HepG2 (cell line): ENCODE data around the gene SMPX. TPM values are rescaled to one million over a fixed set of nuclear protein-coding genes. Genes with fewer than 3 reads are reported as not detected.

ENCODE experiments used
- ATAC-seq: fragments of 200-7000 bp; cut with Tn5 transposase; 3 replicates; pipeline ENCODE4 v1.9.1; 2020; ENCODE audit warnings: mild to moderate bottlenecking, moderate library complexity
- BruUV-seq: library from RNA; stranded (reverse); fragments of 400-500 nt; replicated peaks from 2 replicates; lab custom pipeline; 2021; lab: Mats Ljungman, UMichigan
- CTCF ChIA-PET: fragments of 300-600 bp; formaldehyde crosslinking; extraction: SDS; loops from one replicate; lab custom pipeline; 2021; ENCODE audit warnings: low total read pairs, inconsistent platforms, low intra/inter-chr PET ratio; lab: Yijun Ruan, JAX
- POLR2A ChIA-PET: fragments of 350-600 bp; sonication (Branson Sonifier 250); formaldehyde crosslinking; loops from one replicate; lab custom pipeline; 2020; ENCODE audit warnings: antibody characterized with exemption, inconsistent platforms; lab: Yijun Ruan, JAX
- DNase-seq: peaks from one replicate; pipeline ENCODE4 v3.0.0-alpha.2; 2015; ENCODE audit warnings: low spot score
- FAIRE-seq: peaks from 3 replicates; lab custom pipeline; 2011; peaks lifted over from hg19 to GRCh38; lab: Jason Lieb, UNC
- H2AFZ ChIP-seq: one replicate; pipeline ENCODE4 v1.6.1; 2011; ENCODE audit warnings: low read length, inconsistent platforms
- H3K27ac ChIP-seq: fragments of 300-600 bp; 3 replicates; pipeline ENCODE4 v1.8.0; 2011; ENCODE audit warnings: mixed run types, mild to moderate bottlenecking, mixed read lengths, low read length, inconsistent platforms; ENCODE audit not compliant: insufficient read depth; ENCODE audit errors: extremely low read length
- H3K27me3 ChIP-seq, 2 experiments: fragments of 200-600 bp in 1 of 2; 2 replicates in 1 of 2; 3 replicates in 1 of 2; pipeline versions ENCODE4 v1.6.0 to v1.8.0; 2011; ENCODE audit warnings: low read length in 2 of 2, mild to moderate bottlenecking in 2 of 2, moderate library complexity in 2 of 2, inconsistent platforms in 1 of 2; ENCODE audit not compliant: insufficient read depth in 2 of 2, control insufficient read depth in 1 of 2
- H3K36me3 ChIP-seq, 2 experiments: fragments of 200-600 bp in 1 of 2; replicated peaks in 1 of 2; 2 replicates in 1 of 2; 3 replicates in 1 of 2; pipeline versions ENCODE4 v1.5.1 to v1.8.0; 2011; ENCODE audit warnings: low read length in 2 of 2, inconsistent platforms in 1 of 2; ENCODE audit not compliant: insufficient read depth in 2 of 2, control insufficient read depth in 1 of 2
- H3K4me1 ChIP-seq: 2 replicates; pipeline ENCODE4 v1.5.1; 2012; ENCODE audit warnings: low read length, inconsistent platforms; ENCODE audit not compliant: insufficient read depth
- H3K4me2 ChIP-seq: 2 replicates; pipeline ENCODE4 v1.6.0; 2011; ENCODE audit warnings: low read depth, low read length, inconsistent platforms
- H3K4me3 ChIP-seq, 3 experiments: fragments of 200-600 bp in 1 of 3; sonication (generic), shearing (Covaris generic) in 1 of 3; replicated peaks in 1 of 3; 2 replicates each; pipeline ENCODE4 v1.5.1; 2011 to 2016; ENCODE audit warnings: low read length in 3 of 3, inconsistent platforms in 2 of 3, low read depth in 2 of 3, mild to moderate bottlenecking in 2 of 3, control low read depth in 1 of 3, mixed read lengths in 1 of 3; ENCODE audit not compliant: insufficient read depth in 1 of 3
- H3K79me2 ChIP-seq: one replicate; pipeline ENCODE4 v1.6.1; 2011; ENCODE audit warnings: low read length, inconsistent platforms; ENCODE audit not compliant: insufficient read depth
- H3K9ac ChIP-seq: 2 replicates; pipeline ENCODE4 v1.6.0; 2011; ENCODE audit warnings: mild to moderate bottlenecking, low read depth, low read length, inconsistent platforms; ENCODE audit not compliant: insufficient read depth
- H3K9me3 ChIP-seq: 2 replicates; pipeline ENCODE4 v1.5.1; 2012; ENCODE audit warnings: mild to moderate bottlenecking, low read length
- H4K20me1 ChIP-seq: 2 replicates; pipeline ENCODE4 v1.6.0; 2011; ENCODE audit warnings: inconsistent platforms, mild to moderate bottlenecking, low read length, moderate library complexity; ENCODE audit not compliant: insufficient read depth
- ARNTL ChIP-seq: sonication (generic); formaldehyde crosslinking; IDR thresholded peaks from 2 replicates; pipeline ENCODE4 v1.4.0; 2020; ENCODE audit warnings: mild to moderate bottlenecking, missing genetic modification reagents
- ATF7 ChIP-seq, 2 experiments: fragments of 450-650 bp in 1 of 2; sonication (generic) in 1 of 2; formaldehyde crosslinking in 1 of 2; IDR thresholded peaks; 2 replicates each; pipeline versions ENCODE4 v1.4.0 to v1.6.1; 2016 to 2020; ENCODE audit warnings: antibody characterized with exemption in 1 of 2, mild to moderate bottlenecking in 1 of 2, missing genetic modification reagents in 1 of 2
- ATF7-NPFF ChIP-seq: sonication (generic); formaldehyde crosslinking; IDR thresholded peaks from 2 replicates; pipeline ENCODE4 v1.8.1; 2023; ENCODE audit warnings: mild to moderate bottlenecking, low read depth, missing genetic modification reagents, moderate library complexity
- CEBPB ChIP-seq: IDR thresholded peaks from 2 replicates; pipeline ENCODE4 v1.6.1; 2011; ENCODE audit warnings: low read depth, low read length, improper control_type of control experiment, borderline replicate concordance
- LCORL ChIP-seq, 2 experiments: fragments of 450-650 bp in 1 of 2; sonication (generic) in 1 of 2; formaldehyde crosslinking in 1 of 2; IDR thresholded peaks; 2 replicates each; pipeline versions ENCODE4 v1.5.0 to v1.6.1; 2017 to 2020; ENCODE audit warnings: antibody characterized with exemption in 1 of 2, missing genetic modification reagents in 1 of 2
- MED1 ChIP-seq: sonication (generic); formaldehyde crosslinking; IDR thresholded peaks from 2 replicates; pipeline ENCODE4 v1.4.0; 2020; ENCODE audit warnings: missing genetic modification reagents
- MXD1 ChIP-seq: sonication (generic); formaldehyde crosslinking; IDR thresholded peaks from 2 replicates; pipeline ENCODE4 v1.4.0; 2020; ENCODE audit warnings: mild to moderate bottlenecking, missing genetic modification reagents
- PAXIP1 ChIP-seq: sonication (generic); formaldehyde crosslinking; conservative IDR thresholded peaks from 2 replicates; pipeline ENCODE4 v1.4.0; 2020; ENCODE audit warnings: mild to moderate bottlenecking, missing genetic modification reagents, moderate library complexity
- RBM22 ChIP-seq: fragments of 200-400 bp; formaldehyde crosslinking; optimal IDR thresholded peaks from 2 replicates; pipeline ENCODE3; 2017; ENCODE audit warnings: mild to moderate bottlenecking, low read length, moderate library complexity
- REXO4 ChIP-seq: sonication (generic); formaldehyde crosslinking; IDR thresholded peaks from 2 replicates; pipeline ENCODE4 v1.8.0; 2022; ENCODE audit warnings: missing genetic modification reagents, mild to moderate bottlenecking, borderline replicate concordance
- SOX5 ChIP-seq: IDR thresholded peaks from 2 replicates; pipeline ENCODE4 v1.6.1; 2016; ENCODE audit warnings: borderline replicate concordance
- SRF ChIP-seq: IDR thresholded peaks from 2 replicates; pipeline ENCODE4 v1.6.1; 2011; ENCODE audit warnings: mild to moderate bottlenecking, low read depth, low read length, moderate library complexity
- ZKSCAN1 ChIP-seq: fragments of 150-350 bp; IDR thresholded peaks from 2 replicates; pipeline ENCODE4 v1.6.1; 2014; ENCODE audit warnings: low read length
- ZNF121 ChIP-seq: sonication (generic); formaldehyde crosslinking; IDR thresholded peaks from 2 replicates; pipeline ENCODE4 v1.5.0; 2020; ENCODE audit warnings: mild to moderate bottlenecking, missing genetic modification reagents
- ZNF33B ChIP-seq: sonication (generic); formaldehyde crosslinking; IDR thresholded peaks from 2 replicates; pipeline ENCODE4 v1.5.1; 2020; ENCODE audit warnings: mild to moderate bottlenecking, missing genetic modification reagents
- ZNF543 ChIP-seq: sonication (generic); formaldehyde crosslinking; IDR thresholded peaks from 2 replicates; pipeline ENCODE4 v1.4.0; 2020; ENCODE audit warnings: mild to moderate bottlenecking, missing genetic modification reagents
- ZNF567 ChIP-seq: sonication (generic); formaldehyde crosslinking; IDR thresholded peaks from 2 replicates; pipeline ENCODE4 v1.8.1; 2023; ENCODE audit warnings: mild to moderate bottlenecking, missing genetic modification reagents, borderline replicate concordance
- WGBS: methylation state at CpG from one replicate; pipeline ENCODE4 v1.1.6; 2017; ENCODE audit warnings: low lambda C conversion rate; 5-methylcytosine and 5-hydroxymethylcytosine counted together
- in situ Hi-C: cut with HindIII; loops from 2 replicates; pipeline ENCODE4 v1.10.0; 2017; ENCODE audit warnings: low pct_unique_long_range_greater_than_20kb; ENCODE audit not compliant: extremely low pct_ligation_motif_present
- intact Hi-C: fragments of 100-400 bp; cut with micrococcal nuclease; formaldehyde crosslinking; loops from one replicate; pipeline ENCODE4 v1.10.0; 2022; ENCODE audit not compliant: unreplicated experiment
- polyA plus RNA-seq, 8 experiments: library from polyadenylated mRNA; depleted of rRNA in 3 of 8; stranded (reverse) in 7 of 8; unstranded in 1 of 8; fragments of >200 nt; fragmentation: Illumina TruSeq in 4 of 8; extraction: Trizol in 4 of 8; gene quantifications; 2 replicates each; pipeline versions ENCODE4 v1.2.1 to v1.2.3, GENCODE V29; 2011 to 2016; ENCODE audit warnings: low read depth in 4 of 8, missing spikeins in 1 of 8, mixed read lengths in 1 of 8; ENCODE audit not compliant: insufficient read depth in 1 of 8
- total RNA-seq, 5 experiments: library from RNA; depleted of rRNA; stranded (reverse); fragments of >200 nt; fragmentation: Illumina TruSeq; extraction: Trizol; gene quantifications; 2 replicates each; pipeline ENCODE4 v1.2.3, GENCODE V29; 2016; ENCODE audit warnings: low read depth in 1 of 5
- TF ChIP-seq, protein P1 (sequence below): sonication (generic); formaldehyde crosslinking; IDR thresholded peaks from 2 replicates; pipeline ENCODE4 v1.4.0; 2020; ENCODE audit warnings: missing genetic modification reagents, mild to moderate bottlenecking, borderline replicate concordance
- TF ChIP-seq, protein P2 (sequence below): IDR thresholded peaks from 2 replicates; pipeline ENCODE4 v1.6.1; 2018; ENCODE audit warnings: missing genetic modification reagents

Gene SMPX
- total and polyA plus RNA-seq, 2 of the 13 experiments (the other 11 are each of a cell fraction or from before 2014, with no cell fraction given) = 0.95 to 1.8 TPM

- no peaks in the 10 kb centered on the region for H3K4me1 ChIP-seq
- no peak overlapping the region for H3K9ac ChIP-seq
- intact Hi-C loops = no loop called here
- in situ Hi-C loops = no loop called here
- H3K27ac ChIP-seq = no peak overlapping the region
- H3K4me2 ChIP-seq = no peak overlapping the region
- POLR2A ChIA-PET = no interaction called here
- no peak for DNase-seq
- no peak for TF ChIP-seq REXO4 (CRISPR knock-in tag)
- no peak for TF ChIP-seq ZNF121 (CRISPR knock-in tag)
- TF ChIP-seq ZKSCAN1 = no peak
- TF ChIP-seq ZNF33B (CRISPR knock-in tag) = no peak
- TF ChIP-seq LCORL (IDR thresholded peaks at IDR 0.05) = no peak
- no peak for TF ChIP-seq LCORL (CRISPR knock-in tag; IDR thresholded peaks at IDR 0.05)
- no peak for TF ChIP-seq SOX5 (CRISPR knock-in tag)
- TF ChIP-seq, protein P1, sequence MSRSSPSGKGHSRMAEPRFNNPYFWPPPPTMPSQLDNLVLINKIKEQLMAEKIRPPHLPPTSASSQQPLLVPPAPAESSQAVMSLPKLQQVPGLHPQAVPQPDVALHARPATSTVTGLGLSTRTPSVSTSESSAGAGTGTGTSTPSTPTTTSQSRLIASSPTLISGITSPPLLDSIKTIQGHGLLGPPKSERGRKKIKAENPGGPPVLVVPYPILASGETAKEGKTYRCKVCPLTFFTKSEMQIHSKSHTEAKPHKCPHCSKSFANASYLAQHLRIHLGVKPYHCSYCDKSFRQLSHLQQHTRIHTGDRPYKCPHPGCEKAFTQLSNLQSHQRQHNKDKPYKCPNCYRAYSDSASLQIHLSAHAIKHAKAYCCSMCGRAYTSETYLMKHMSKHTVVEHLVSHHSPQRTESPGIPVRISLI (CRISPR knock-in tag) = no peak
- TF ChIP-seq, protein P2, sequence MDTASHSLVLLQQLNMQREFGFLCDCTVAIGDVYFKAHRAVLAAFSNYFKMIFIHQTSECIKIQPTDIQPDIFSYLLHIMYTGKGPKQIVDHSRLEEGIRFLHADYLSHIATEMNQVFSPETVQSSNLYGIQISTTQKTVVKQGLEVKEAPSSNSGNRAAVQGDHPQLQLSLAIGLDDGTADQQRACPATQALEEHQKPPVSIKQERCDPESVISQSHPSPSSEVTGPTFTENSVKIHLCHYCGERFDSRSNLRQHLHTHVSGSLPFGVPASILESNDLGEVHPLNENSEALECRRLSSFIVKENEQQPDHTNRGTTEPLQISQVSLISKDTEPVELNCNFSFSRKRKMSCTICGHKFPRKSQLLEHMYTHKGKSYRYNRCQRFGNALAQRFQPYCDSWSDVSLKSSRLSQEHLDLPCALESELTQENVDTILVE (CRISPR knock-in tag) = no peak
- no peak for TF ChIP-seq ZNF543 (CRISPR knock-in tag)
- no peak for TF ChIP-seq MED1 (CRISPR knock-in tag)
- no peak for TF ChIP-seq ZNF567 (CRISPR knock-in tag)
- TF ChIP-seq ATF7 (IDR thresholded peaks at IDR 0.05) = no peak
- TF ChIP-seq ATF7 (CRISPR knock-in tag; IDR thresholded peaks at IDR 0.05) = no peak
- TF ChIP-seq ARNTL (CRISPR knock-in tag) = no peak
- TF ChIP-seq ATF7-NPFF = no peak
- no peak for TF ChIP-seq PAXIP1
- no peak for TF ChIP-seq CEBPB
- no peak for TF ChIP-seq MXD1
- no peak for TF ChIP-seq RBM22
- no peak for TF ChIP-seq SRF
- BruUV-seq = no TSS peak
- H4K20me1 ChIP-seq = no peaks in the 10 kb centered on the region
- no peaks in the 10 kb centered on the region for H3K79me2 ChIP-seq
- WGBS = 22% methylated on average over 4 of the region's 4 CpGs
- no peak overlapping the region for H3K4me3 ChIP-seq
- CTCF ChIA-PET = no interaction called here
- no peak for ATAC-seq
- H3K27me3 ChIP-seq = no peaks in the 10 kb centered on the region; a peak in 1 of 5 replicates
- H3K9me3 ChIP-seq = no peaks in the 10 kb centered on the region
- H3K36me3 ChIP-seq = no peaks in the 10 kb centered on the region
- no peak for FAIRE-seq
- no peak overlapping the region for H2AFZ ChIP-seq
Measured at GRCh38 chrX:21662761-21663160, 95.2 kb downstream of the SMPX start.
